Fibroblast of peridontal ligament (primary cell): ENCODE results near the gene PLA2G15.

ENCODE experiments used
- DNase-seq: peaks from one replicate; pipeline ENCODE4 v3.0.0-alpha.2; 2010; ENCODE audit errors: extremely low read depth

Gene PLA2G15

GRCh38 chr16:68253721-68254120 lies 8.5 kb downstream of the PLA2G15 start:
- DNase-seq, result no peak

- DNase-seq, result no peak
Observed at GRCh38 chr16:68255712-68256111, 10.5 kb downstream of the PLA2G15 start.

DNA sequence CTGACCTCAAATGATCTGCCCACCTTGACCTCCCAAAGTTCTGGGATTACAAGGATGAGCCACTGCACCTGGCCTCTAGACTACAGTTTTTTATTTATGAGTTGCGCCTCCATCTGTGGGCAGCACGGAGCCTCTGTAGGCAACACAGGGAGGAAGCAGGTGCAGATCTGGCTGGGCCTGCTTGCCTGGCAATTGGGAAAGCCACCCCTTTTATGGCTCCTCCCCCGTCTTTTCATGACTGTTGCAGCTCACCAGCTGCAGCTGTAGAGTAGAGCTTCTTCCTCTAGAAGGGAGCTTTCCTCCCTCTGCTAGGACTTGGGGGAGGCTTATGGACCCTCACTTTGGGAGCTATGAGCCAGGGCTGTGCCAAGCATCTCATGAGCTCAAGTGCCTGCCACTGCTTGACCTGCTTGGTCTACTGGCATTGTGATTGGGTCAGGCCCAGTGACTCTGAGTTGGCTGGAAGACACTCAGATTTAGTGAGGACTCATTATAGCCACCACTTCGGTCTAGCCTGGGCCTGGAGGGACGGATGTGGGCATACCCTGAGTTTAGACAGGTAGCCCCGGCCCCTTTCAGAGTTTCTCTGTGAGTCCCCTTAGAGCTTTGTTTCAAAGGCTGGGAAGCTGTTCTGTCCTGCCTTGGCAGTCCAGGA lies 12.2 kb downstream of the PLA2G15 start:
- no peak for DNase-seq

DNA sequence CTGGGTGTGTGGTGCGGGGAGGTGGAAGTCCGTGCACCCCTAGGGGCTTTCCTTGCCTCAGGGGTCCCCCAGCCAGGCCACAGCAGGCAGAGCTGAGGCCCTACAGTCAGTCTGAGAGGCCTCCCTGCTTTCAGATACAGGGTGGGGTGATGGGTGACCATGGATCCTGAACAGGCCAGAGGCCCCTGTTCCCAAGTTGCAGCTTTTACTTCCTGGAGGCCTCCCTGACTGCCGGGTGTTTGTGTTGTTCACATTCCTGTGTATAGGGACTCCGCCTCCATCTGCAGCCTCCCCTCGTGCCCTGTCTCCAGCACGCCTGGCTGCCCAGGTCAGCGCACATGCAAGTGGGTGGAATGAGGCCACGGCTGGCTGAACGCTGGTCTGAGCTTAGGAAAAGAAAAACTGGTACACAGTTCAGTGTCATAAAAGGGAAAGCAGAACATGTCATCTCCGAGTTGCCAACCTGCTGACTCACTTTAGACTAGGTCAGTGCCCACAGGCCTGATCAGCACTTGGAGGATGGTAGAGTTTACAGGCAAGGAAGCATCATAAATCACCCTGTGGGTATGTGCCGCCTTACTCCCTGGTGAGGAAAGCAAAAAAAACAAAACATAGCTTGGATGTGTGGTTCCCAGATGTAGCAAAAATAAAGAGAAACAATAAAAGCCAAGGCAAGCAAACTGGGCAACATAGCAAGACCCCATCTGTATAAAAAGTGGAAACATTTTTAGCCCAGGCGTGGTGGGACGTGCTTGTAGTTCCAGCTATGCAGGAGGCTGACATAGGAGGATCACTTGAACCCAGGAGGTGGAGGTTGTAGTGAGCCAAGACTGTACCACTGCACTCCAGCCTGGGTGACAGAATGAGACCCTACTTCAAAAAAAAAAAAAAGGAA lies 13.0 kb downstream of the PLA2G15 start:
- DNase-seq, result peak; percentile 53

DNA sequence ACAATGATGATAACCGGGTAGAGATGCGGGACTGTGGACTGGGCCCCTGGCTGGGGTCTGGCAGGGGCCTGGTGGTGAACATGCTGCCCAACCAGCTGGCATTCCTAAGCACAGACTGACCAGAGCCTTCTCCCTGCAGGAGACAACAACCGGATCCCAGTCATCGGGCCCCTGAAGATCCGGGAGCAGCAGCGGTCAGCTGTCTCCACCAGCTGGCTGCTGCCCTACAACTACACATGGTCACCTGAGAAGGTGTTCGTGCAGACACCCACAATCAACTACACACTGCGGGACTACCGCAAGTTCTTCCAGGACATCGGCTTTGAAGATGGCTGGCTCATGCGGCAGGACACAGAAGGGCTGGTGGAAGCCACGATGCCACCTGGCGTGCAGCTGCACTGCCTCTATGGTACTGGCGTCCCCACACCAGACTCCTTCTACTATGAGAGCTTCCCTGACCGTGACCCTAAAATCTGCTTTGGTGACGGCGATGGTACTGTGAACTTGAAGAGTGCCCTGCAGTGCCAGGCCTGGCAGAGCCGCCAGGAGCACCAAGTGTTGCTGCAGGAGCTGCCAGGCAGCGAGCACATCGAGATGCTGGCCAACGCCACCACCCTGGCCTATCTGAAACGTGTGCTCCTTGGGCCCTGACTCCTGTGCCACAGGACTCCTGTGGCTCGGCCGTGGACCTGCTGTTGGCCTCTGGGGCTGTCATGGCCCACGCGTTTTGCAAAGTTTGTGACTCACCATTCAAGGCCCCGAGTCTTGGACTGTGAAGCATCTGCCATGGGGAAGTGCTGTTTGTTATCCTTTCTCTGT lies 14.0 kb downstream of the PLA2G15 start:
- DNase-seq, result no peak

- DNase-seq, result no peak
Observed at GRCh38 chr16:68263559-68264127, 18.5 kb downstream of the PLA2G15 start.

GRCh38 chr16:68264128-68265077 lies 19.2 kb downstream of the PLA2G15 start, which contains the start of gene SLC7A6:
SLC7A6 (plus strand) TSS chr16:68264526; CDS start chr16:68274727, 10,201 bp downstream.
- peak; percentile 57 for DNase-seq

GRCh38 chr16:68265078-68265920 lies 20.1 kb downstream of the PLA2G15 start:
- DNase-seq, result peak; percentile 56

GRCh38 chr16:68267612-68268405 lies 22.6 kb downstream of the PLA2G15 start:
- no peak for DNase-seq

GRCh38 chr16:68269793-68270192 lies 24.6 kb downstream of the PLA2G15 start:
- DNase-seq, result no peak

DNA sequence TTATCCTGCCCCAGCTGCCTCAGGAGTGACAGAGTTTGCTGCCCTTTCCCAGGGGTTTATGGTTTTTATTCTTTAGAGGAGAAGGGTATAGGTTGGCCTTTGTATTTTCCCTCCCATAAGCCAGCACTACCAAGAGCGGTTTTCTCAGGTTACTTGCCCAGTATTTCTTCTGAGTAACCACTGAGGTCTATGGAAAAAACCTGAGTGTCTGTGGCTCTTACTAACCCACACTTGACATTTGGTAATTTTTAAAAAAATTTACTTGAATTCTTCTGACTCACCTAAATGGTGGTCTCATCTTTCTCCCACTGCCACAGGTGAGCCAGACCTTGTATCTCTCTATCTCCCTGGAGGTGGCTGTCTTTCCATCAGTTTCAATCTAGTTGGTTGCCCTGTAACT lies 25.2 kb downstream of the PLA2G15 start:
- no peak for DNase-seq

GRCh38 chr16:68272507-68273209 lies 27.5 kb downstream of the PLA2G15 start:
- DNase-seq, result no peak

DNA sequence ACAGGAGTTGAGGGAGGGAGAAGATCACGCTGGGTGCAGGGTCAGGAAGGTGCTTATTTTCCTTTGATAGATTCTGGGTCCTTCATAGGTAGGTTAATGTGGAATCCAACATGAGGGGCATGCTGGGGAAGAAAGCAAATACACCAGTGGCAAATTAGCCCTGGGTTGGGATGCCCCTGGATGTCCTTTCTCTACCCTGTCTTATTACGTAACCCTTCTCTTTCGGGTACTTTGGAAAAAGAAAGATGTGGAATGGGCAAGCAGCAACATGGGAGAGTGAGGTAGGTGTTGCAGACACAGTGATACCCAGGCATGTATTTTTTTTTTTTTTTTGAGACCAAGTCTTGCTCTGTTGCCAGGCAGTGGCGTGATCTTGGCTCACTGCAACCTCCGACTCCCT lies 28.3 kb downstream of the PLA2G15 start:
- no peak for DNase-seq

GRCh38 chr16:68273896-68274295 lies 28.7 kb downstream of the PLA2G15 start:
- no peak for DNase-seq

DNA sequence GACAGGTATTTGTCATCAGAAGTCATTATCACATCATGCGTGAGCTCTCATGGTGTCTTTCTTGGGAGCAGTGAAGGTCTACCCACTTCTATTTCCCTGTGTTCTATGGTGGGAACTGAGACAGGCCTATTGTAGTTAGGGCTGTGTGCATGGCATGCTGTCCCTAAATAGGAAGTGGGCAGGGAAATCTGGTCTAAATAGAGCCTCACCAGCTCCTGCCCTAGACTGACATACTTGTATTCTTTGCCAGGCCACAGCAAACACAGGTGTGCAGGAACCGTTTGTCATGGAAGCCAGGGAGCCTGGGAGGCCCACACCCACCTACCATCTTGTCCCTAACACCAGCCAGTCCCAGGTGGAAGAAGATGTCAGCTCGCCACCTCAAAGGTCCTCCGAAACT lies 29.3 kb downstream of the PLA2G15 start:
- no peak for DNase-seq

GRCh38 chr16:68275611-68276191 lies 30.5 kb downstream of the PLA2G15 start:
- no peak for DNase-seq

DNA sequence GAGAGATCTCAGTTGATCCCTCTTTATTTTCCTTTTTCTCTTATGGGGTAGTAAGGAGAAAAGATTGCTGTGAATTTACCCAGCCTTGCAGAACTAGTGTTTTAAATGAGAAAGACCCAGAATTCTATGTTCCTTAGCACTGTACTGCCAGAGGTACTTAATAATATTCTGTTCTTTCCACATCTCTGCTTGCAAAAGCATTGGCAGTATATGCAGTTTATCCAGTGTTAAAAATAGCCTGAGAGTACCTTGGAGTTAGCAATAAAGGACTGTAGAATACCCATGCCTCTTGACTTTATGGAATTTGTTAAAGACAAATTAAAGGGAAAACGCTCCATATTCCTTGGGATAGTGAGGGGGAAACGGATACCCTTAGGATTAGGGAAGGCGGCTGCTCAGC lies 31.1 kb downstream of the PLA2G15 start:
- no peak for DNase-seq
